SW 1271 (cell line): Measurements from ENCODE around the gene FTSJ1.
"Not testable (repeated sequence)": the region's sequence is repeated elsewhere in the genome, so short reads cannot be mapped to it uniquely, and the experiment has no call there.

ENCODE experiments used
- DNase-seq, 2 experiments: peaks; one replicate each; lab custom pipeline; 2025; lab: John Stamatoyannopoulos, UW

The FTSJ1 gene, protein sequence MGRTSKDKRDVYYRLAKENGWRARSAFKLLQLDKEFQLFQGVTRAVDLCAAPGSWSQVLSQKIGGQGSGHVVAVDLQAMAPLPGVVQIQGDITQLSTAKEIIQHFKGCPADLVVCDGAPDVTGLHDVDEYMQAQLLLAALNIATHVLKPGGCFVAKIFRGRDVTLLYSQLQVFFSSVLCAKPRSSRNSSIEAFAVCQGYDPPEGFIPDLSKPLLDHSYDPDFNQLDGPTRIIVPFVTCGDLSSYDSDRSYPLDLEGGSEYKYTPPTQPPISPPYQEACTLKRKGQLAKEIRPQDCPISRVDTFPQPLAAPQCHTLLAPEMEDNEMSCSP

DNA sequence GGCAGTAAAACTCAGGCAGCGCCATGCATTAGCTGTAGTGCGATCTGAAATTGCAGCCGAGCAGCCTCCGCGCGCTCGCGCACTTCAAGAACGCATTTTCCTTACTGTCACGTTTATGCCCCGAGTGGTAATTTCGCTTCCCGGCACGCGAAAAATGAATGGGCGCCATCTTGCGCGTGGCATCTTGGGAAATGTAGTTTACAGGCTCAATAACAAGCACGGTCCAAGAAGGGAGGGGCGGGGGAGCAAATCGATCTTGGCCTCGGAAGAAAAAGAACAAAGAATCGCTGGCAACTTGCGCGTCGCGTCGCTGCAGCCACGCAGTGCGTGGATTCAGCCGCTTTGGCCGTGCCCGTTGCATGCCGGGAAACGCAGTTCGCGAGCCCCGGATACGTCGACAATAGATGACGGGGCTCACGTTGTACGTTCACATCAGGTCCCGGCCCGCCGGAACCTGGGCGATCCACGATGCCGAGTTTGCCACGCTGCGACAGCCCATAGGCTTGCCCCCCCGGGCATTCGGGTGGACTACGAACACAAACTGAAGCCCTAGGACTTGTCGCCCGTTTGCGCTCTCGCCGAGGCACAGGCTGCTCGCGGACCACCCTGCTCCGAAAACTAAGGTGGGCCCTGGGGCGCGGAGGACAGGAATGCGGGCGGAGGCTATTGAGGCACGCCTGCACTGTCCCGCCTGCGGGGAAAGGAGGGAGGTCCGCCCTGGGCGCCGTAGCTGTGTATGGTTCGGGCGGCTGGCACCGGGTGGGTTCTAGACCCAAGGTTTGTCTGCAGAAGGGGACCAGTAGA is at the start of gene FTSJ1:
TSS of gene FTSJ1 (plus strand) at position 426 of the 804 bp plus-strand sequence. CDS start 1,849 bp downstream, outside the sequence.
- peak; percentile 52 to 80 for DNase-seq

DNA sequence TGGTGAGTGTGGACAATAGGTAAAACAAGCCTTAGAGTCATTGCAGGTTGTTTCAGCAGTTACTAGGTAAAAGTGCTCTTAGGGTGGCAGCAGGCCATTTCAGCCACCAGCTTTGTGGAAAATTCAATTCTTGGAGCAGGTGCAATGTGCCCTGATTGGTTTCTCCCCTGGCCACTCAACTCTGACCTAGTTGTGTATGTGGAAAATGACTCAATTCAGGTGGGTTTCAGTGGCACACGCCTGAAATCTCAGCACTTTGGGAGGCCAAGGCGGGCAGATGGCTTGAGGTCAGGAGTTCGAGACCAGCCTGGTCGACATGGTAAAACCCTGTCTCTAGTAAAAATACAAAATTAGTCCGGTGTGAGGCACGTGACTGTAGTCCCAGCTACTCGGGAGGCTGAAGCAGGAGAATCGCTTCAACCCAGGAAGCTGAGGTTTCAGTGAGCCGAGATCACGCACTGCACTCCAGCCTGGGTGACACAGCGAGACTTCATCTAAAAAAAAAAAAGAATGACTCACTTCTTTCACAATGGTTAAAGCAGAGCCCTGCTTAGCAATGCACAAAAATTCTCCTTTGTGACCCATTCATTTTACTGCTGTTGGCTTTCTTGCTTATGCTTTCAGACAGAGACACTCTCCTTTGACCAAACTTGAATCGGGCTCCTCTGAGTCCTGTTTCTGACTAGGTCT is 48.8 kb upstream of the FTSJ1 start:
- not testable (repeated sequence) for DNase-seq

GRCh38 chrX:48429606-48430005 is 46.4 kb upstream of the FTSJ1 start:
- DNase-seq: not testable (repeated sequence)

GRCh38 chrX:48430166-48430565 is 45.8 kb upstream of the FTSJ1 start:
- DNase-seq: not testable (repeated sequence)

DNA sequence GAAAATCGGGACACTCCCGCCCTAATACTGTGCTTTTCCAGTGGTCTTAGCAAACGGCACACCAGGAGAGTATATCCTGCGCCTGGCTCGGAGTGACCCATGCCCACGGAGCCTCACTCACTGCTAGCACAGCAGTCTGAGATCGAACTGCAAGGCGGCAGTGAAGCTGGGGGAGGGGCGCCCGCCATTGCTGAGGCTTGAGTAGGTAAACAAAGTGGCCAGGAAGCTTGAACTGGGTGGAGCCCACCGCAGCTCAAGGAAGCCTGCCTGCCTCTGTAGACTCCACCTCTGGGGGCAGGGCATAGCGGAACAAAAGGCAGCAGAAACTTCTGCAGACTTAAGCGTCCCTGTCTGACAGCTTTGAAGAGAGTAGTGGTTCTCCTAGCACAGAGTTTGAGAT is 42.3 kb upstream of the FTSJ1 start:
- not testable (repeated sequence) for DNase-seq

DNA sequence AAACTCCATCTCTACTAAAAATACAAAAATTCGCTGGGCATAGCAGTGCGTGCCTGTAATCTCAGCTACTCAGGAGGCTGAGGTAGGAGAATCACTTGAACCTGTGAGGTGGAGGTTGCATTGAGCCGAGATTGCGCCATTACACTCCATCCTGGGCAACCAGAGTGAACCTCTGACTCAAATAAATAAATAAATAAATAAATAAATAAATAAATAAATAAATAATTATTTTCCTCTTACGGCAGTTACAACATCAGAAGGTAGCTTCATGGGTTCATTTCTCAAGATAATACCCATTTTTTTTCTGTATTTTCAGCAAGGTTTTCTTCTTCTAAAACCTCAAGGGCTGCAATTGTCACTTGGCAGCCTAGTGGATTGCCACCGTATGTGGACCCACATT is 28.8 kb upstream of the FTSJ1 start:
- not testable (repeated sequence) for DNase-seq

- no peak for DNase-seq
Observed at GRCh38 chrX:48450076-48450475, 25.9 kb upstream of the FTSJ1 start.

DNA sequence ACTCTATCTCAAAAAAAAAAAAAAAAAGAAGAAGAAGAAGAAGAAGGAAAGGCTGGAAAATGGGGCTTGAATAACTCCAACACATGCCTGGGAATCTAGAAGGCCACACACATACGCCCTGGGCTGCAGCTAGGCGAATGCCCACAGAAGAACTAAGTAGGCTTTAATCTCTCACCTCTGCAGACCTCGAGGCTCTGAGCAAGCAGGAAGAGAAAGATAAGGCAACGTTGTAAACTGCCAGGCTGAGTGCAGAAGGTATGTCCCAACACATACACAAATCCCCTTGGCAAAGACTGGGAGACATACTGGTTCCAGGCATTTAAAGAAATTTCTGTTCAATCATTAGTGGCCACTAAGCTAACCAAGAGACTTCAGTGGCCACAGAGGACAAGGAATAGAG is 24.3 kb upstream of the FTSJ1 start:
- DNase-seq: no peak

DNA sequence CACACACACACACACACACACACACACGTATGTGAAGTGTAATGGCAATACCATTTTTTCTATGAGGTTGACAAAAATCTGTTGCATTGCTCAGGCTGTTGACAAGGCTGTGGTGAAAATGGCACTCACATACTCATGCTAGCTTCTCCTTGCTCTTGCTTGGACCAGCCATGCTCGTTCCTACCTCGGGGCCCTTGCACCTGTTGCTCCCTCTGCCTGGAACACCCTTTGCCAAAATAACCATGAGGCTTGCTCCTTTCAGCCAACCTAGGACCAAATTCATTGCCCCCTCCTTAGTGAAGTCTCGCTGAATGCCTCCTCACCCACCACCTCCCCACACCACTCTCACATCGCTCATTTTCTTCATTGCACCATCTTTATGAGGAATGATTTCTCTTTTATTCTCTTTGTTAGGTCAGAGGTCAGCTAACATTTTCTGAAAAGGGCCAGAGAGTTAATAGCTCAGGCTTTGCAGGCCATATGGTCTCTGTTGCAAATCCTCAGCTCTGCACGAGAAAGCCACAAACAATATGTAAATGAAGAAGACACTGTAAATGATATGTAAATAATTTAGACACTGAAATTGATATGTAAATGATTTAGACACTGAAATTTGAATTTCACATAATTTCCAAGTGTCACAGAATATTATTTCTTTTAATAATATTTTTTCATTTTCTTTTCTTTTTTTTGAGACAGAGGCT is 19.2 kb upstream of the FTSJ1 start:
- DNase-seq: no peak

GRCh38 chrX:48458711-48459110 is 17.3 kb upstream of the FTSJ1 start:
- DNase-seq: no peak

- DNase-seq: no peak
Observed at GRCh38 chrX:48459483-48459882, 16.5 kb upstream of the FTSJ1 start.

- DNase-seq: no peak
Observed at GRCh38 chrX:48460031-48460430, 16.0 kb upstream of the FTSJ1 start.

- DNase-seq: no peak
Observed at GRCh38 chrX:48460606-48461005, 15.4 kb upstream of the FTSJ1 start.

DNA sequence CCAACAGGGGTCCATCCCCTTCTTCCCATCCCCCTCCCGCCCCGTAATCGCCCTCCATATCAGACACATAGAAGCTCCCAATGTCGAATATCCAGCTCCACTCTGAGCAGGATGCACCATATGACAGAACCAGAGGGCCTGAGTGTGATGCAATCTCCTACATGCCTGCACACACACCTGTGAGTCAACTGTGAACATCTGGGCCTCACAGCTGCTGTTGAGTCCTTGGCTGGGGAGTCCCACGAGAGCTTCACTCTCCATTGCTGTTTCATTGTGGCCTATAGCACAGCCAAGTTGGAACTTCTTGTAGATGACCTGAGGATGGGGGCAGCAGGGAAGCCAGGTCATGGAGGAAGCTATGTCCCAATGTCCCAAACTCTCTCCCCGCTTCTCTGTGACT is 14.2 kb upstream of the FTSJ1 start:
- no peak for DNase-seq

- no peak for DNase-seq
Observed at GRCh38 chrX:48465336-48465933, 10.6 kb upstream of the FTSJ1 start.

DNA sequence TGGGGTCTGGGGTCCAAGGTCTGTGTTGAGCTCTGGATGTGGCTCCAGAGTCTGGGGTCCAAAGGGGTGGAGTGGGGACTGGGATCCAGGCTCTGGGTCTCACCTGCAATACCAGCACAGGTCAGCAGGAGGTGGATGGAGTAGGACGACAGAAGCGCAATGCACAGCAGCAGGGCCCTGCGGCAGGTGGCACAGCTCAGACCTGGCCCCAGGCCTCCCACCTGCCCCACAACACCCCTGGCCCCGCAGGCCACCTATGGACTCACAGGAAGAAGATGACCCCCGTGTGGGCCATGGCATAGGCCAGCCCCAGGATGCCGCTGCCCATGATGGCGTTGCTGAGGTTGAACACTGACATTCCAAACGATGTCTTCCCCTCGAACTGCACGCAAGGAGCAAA is 9.3 kb upstream of the FTSJ1 start:
- DNase-seq: no peak

DNA sequence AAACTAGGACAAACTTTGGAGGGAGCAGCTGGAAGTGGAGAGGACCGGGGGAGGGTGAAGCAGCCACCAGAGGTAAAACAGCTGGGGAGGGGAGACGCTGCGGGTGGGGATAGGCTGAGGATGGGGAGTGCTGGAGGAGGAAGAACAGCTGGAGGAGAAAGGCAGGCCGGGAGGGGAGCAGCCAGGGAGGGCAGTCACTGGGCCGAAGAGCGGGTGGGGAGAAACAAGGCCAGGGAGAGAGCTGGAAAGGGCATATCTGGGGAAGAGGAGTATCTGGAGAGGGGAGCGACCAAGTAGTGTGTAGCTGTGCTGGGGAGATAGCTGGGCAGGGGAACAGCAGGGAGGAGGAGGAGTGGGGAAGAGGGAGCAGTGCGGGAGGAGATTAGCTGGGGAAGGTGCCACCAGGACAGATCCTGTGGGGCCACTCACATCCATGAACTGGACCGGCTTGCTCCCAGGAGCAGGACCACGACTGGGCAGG is 8.7 kb upstream of the FTSJ1 start:
- DNase-seq: no peak

GRCh38 chrX:48468247-48468671 is 7.7 kb upstream of the FTSJ1 start:
- no peak for DNase-seq

GRCh38 chrX:48468693-48469691 is 7.0 kb upstream of the FTSJ1 start:
- no peak for DNase-seq
